Lower leg skin (tissue), 3 donors: ENCODE data around the gene LOXL1.

ENCODE experiments used
- CTCF ChIP-seq, 3 donors: fragments of 450-650 bp; IDR thresholded peaks; one replicate each; pipeline ENCODE4 v1.5.1; 2016; ENCODE audit warnings: antibody characterized with exemption in 3 of 3, mild to moderate bottlenecking in 3 of 3, moderate library complexity in 2 of 3
- POLR2A ChIP-seq, 2 donors: fragments of 450-650 bp; IDR thresholded peaks; one replicate each; pipeline ENCODE4 v1.6.1; 2016 to 2017; ENCODE audit warnings: antibody characterized with exemption in 2 of 2, mild to moderate bottlenecking in 1 of 2, moderate library complexity in 1 of 2

- TF ChIP-seq CTCF (IDR thresholded peaks at IDR 0.05) (no peak), POLR2A (IDR thresholded peaks at IDR 0.05) (no peak)
These were observed 70.7 kb downstream of the LOXL1 start for GRCh38 chr15:73996939-73997338.
